ENCODE measurements around the gene ZNF488. TPM values are rescaled to one million over a fixed set of nuclear protein-coding genes. Genes with fewer than 3 reads are reported as not detected.

Gene ZNF488
- polyA plus RNA-seq, 1 donor from 2014 or later: 0.85 TPM

- H2AFZ ChIP-seq (ENCODE audit: low read depth, low read length): no peak overlapping the region
- H4K20me1 ChIP-seq (ENCODE audit: insufficient read depth): no peaks in the 10 kb centered on the region
- no peaks in the 10 kb centered on the region for H3K36me3 ChIP-seq (ENCODE audit: insufficient read depth, low read length)
- no peak overlapping the region for H3K27ac ChIP-seq (ENCODE audit: low read length)
- TF ChIP-seq RAD21 (conservative IDR thresholded peaks at IDR 0.05) (no peak), MXI1 (conservative IDR thresholded peaks at IDR 0.05; ENCODE audit: poor library complexity, severe bottlenecking) (no peak), POLR2AphosphoS5 (IDR thresholded peaks at IDR 0.05) (no peak), REST (IDR thresholded peaks at IDR 0.05; ENCODE audit: borderline replicate concordance) (no peak), EP300 (conservative IDR thresholded peaks at IDR 0.05; ENCODE audit: poor library complexity, severe bottlenecking) (no peak), SMC3 (conservative IDR thresholded peaks at IDR 0.05; ENCODE audit: poor library complexity) (no peak), EZH2 (IDR thresholded peaks at IDR 0.05; ENCODE audit: borderline replicate concordance, insufficient read depth, low read length, poor library complexity, severe bottlenecking) (no peak)
- TF ChIP-seq, protein P1, sequence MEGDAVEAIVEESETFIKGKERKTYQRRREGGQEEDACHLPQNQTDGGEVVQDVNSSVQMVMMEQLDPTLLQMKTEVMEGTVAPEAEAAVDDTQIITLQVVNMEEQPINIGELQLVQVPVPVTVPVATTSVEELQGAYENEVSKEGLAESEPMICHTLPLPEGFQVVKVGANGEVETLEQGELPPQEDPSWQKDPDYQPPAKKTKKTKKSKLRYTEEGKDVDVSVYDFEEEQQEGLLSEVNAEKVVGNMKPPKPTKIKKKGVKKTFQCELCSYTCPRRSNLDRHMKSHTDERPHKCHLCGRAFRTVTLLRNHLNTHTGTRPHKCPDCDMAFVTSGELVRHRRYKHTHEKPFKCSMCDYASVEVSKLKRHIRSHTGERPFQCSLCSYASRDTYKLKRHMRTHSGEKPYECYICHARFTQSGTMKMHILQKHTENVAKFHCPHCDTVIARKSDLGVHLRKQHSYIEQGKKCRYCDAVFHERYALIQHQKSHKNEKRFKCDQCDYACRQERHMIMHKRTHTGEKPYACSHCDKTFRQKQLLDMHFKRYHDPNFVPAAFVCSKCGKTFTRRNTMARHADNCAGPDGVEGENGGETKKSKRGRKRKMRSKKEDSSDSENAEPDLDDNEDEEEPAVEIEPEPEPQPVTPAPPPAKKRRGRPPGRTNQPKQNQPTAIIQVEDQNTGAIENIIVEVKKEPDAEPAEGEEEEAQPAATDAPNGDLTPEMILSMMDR (IDR thresholded peaks at IDR 0.05; ENCODE audit: poor library complexity, severe bottlenecking): no peak
- H3K9me3 ChIP-seq (ENCODE audit: low read length): no peaks in the 10 kb centered on the region
- no peak overlapping the region for H3K4me3 ChIP-seq (ENCODE audit: low read length)
- no peaks in the 10 kb centered on the region for H3K27me3 ChIP-seq (ENCODE audit: insufficient read depth, low read depth, low read length)
- H3K79me2 ChIP-seq (replicated peaks; ENCODE audit: insufficient read depth, low read length): no peaks in the 10 kb centered on the region
- H3K9me2 ChIP-seq (ENCODE audit: insufficient read depth, low read length): no peaks in the 10 kb centered on the region
- no peaks in the 10 kb centered on the region for H3F3A ChIP-seq (ENCODE audit: insufficient read depth, low read length, poor library complexity, severe bottlenecking)
- no peak overlapping the region for H3K4me2 ChIP-seq (ENCODE audit: low read length)
- H3K9ac ChIP-seq (ENCODE audit: low read length): no peak overlapping the region
These were observed 37.4 kb downstream of the ZNF488 start for GRCh38 chr10:47346581-47347302.

GRCh38 chr10:47344996-47345870 lies 38.9 kb downstream of the ZNF488 start:
- no peak for TF ChIP-seq EP300 (conservative IDR thresholded peaks at IDR 0.05; ENCODE audit: poor library complexity, severe bottlenecking)
- TF ChIP-seq RAD21 (conservative IDR thresholded peaks at IDR 0.05): no peak
- TF ChIP-seq EZH2 (IDR thresholded peaks at IDR 0.05; ENCODE audit: borderline replicate concordance, insufficient read depth, low read length, poor library complexity, severe bottlenecking): no peak
- no peak for TF ChIP-seq SMC3 (conservative IDR thresholded peaks at IDR 0.05; ENCODE audit: poor library complexity)
- TF ChIP-seq, protein P1 (IDR thresholded peaks at IDR 0.05; ENCODE audit: poor library complexity, severe bottlenecking): no peak
- no peak for TF ChIP-seq TAF1 (IDR thresholded peaks at IDR 0.05; ENCODE audit: low read depth)
- no peak for TF ChIP-seq POLR2AphosphoS5 (IDR thresholded peaks at IDR 0.05)
- no peak for TF ChIP-seq REST (IDR thresholded peaks at IDR 0.05; ENCODE audit: borderline replicate concordance)
- TF ChIP-seq MXI1 (conservative IDR thresholded peaks at IDR 0.05; ENCODE audit: poor library complexity, severe bottlenecking): no peak

More at GRCh38 chr10:47344996-47345870, 38.9 kb downstream of the ZNF488 start:
- Histone ChIP-seq H3K27me3 (ENCODE audit: insufficient read depth, low read depth, low read length) (no peaks in the 10 kb centered on the region), H3K9me3 (ENCODE audit: low read length) (no peaks in the 10 kb centered on the region), H3K79me2 (replicated peaks; ENCODE audit: insufficient read depth, low read length) (no peaks in the 10 kb centered on the region), H4K20me1 (ENCODE audit: insufficient read depth) (no peaks in the 10 kb centered on the region), H2AFZ (ENCODE audit: low read depth, low read length) (no peak overlapping the region), H3K9ac (ENCODE audit: low read length) (no peak overlapping the region), H3K4me3 (ENCODE audit: low read length) (no peak overlapping the region), H3K27ac (ENCODE audit: low read length) (no peak overlapping the region), H3K36me3 (ENCODE audit: insufficient read depth, low read length) (no peaks in the 10 kb centered on the region), H3F3A (ENCODE audit: insufficient read depth, low read length, poor library complexity, severe bottlenecking) (no peaks in the 10 kb centered on the region), H3K9me2 (ENCODE audit: insufficient read depth, low read length) (no peaks in the 10 kb centered on the region), H3K4me2 (ENCODE audit: low read length) (no peak overlapping the region)

Measured in neural cell (in vitro differentiated cells).